CD4-positive, alpha-beta T cell (primary cell): ENCODE data around the gene SAMD9. TPM values are rescaled to one million over a fixed set of nuclear protein-coding genes. Genes with fewer than 3 reads are reported as not detected.
A peak's percentile ranks its signal among the peaks of the same experiment; 100 is the strongest.

ENCODE experiments used
- ATAC-seq: fragments of 200-7000 bp; cut with Tn5 transposase; one replicate; pipeline ENCODE4 v1.10.0; 2022; ENCODE audit warnings: mild to moderate bottlenecking; ENCODE audit not compliant: poor library complexity
- CTCF ChIA-PET: fragments of 350-600 bp; sonication (Branson Sonifier 250); formaldehyde crosslinking; loops from one replicate; lab custom pipeline; 2021; ENCODE audit warnings: antibody characterized with exemption, inconsistent platforms; lab: Charles Lee
- POLR2A ChIA-PET: fragments of 350-600 bp; sonication (Branson Sonifier 250); formaldehyde crosslinking; loops from one replicate; lab custom pipeline; 2021; ENCODE audit warnings: antibody characterized with exemption, inconsistent platforms; lab: Charles Lee
- DNase-seq, 14 experiments: peaks; one replicate each; pipeline ENCODE4 v3.0.0-alpha.2; 2013 to 2020; ENCODE audit warnings: mixed read lengths in 2 of 14
- H3K27ac ChIP-seq, 2 donors: one replicate each; pipeline versions ENCODE4 v1.5.1 to v1.7.0; 2013; ENCODE audit warnings: low read length in 2 of 2, low read depth in 1 of 2, mild to moderate bottlenecking in 1 of 2
- H3K27me3 ChIP-seq, 2 experiments: 1 replicate in 1 of 2; 2 replicates in 1 of 2; pipeline versions ENCODE4 v1.6.1 to v1.7.0; 2013; ENCODE audit warnings: low read length in 2 of 2, control low read depth in 1 of 2, mild to moderate bottlenecking in 1 of 2, moderate library complexity in 1 of 2; ENCODE audit not compliant: insufficient read depth in 2 of 2, control insufficient read depth in 1 of 2
- H3K36me3 ChIP-seq: one replicate; pipeline ENCODE4 v1.6.1; 2013; ENCODE audit warnings: low read length, control low read depth; ENCODE audit not compliant: insufficient read depth
- H3K4me1 ChIP-seq: one replicate; pipeline ENCODE4 v1.6.1; 2013; ENCODE audit warnings: low read length, control low read depth; ENCODE audit not compliant: insufficient read depth
- H3K4me3 ChIP-seq: one replicate; pipeline ENCODE4 v1.5.1; 2013; ENCODE audit warnings: mild to moderate bottlenecking, low read length, moderate library complexity
- H3K9me3 ChIP-seq, 2 experiments: 1 replicate in 1 of 2; 2 replicates in 1 of 2; pipeline versions ENCODE4 v1.6.1 to v1.7.0; 2013; ENCODE audit warnings: low read length in 2 of 2, mild to moderate bottlenecking in 2 of 2, control low read depth in 1 of 2, moderate library complexity in 1 of 2; ENCODE audit not compliant: control insufficient read depth in 1 of 2, insufficient read depth in 1 of 2
- H3K27ac Mint-ChIP-seq: one replicate; pipeline ENCODE4 v1.8.0; 2020; ENCODE audit warnings: mixed read lengths
- H3K27me3 Mint-ChIP-seq: one replicate; pipeline ENCODE4 v1.8.0; 2021; ENCODE audit warnings: mixed read lengths
- H3K36me3 Mint-ChIP-seq: one replicate; pipeline ENCODE4 v1.8.0; 2021; ENCODE audit warnings: low read depth, mixed read lengths
- H3K4me1 Mint-ChIP-seq: one replicate; pipeline ENCODE4 v1.8.0; 2021; ENCODE audit warnings: low read depth, mixed read lengths
- H3K4me3 Mint-ChIP-seq: one replicate; pipeline ENCODE4 v1.8.0; 2020; ENCODE audit warnings: mild to moderate bottlenecking, mixed read lengths
- H3K9me3 Mint-ChIP-seq: one replicate; pipeline ENCODE4 v1.8.0; 2020; ENCODE audit warnings: mixed read lengths
- CTCF ChIP-seq: fragments of 200-600 bp; IDR thresholded peaks from one replicate; pipeline ENCODE4 v1.8.0; 2022; ENCODE audit warnings: antibody characterized with exemption, mild to moderate bottlenecking
- intact Hi-C, 2 experiments: fragments of 100-400 bp; cut with DNase I in 1 of 2; cut with micrococcal nuclease in 1 of 2; formaldehyde crosslinking; loops; one replicate each; pipeline versions ENCODE4 v1.15.1 to v1.9.0; 2023 to 2025; cut with DNase I, micrococcal nuclease
- total RNA-seq, 174 experiments: library from RNA in 2 of 174; stranded (reverse) in 2 of 174; gene quantifications; one replicate each; pipeline ENCODE4 v1.2.3 and lab custom pipeline; 2021 to 2026

The SAMD9 gene
- total RNA-seq, 2 experiments from 2014 or later, result 19.1 to 21.5 TPM

GRCh38 chr7:93148144-93148543 is 30.4 kb upstream of the SAMD9 start, which contains the start of gene SAMD9L:
Gene SAMD9L, minus strand, starts transcription at chr7:93148385. Its CDS starts 12,414 bp downstream, at chr7:93135971.
- DNase-seq (peak in 4 of 14 experiments; percentile 10 to 60 (median 42)), ATAC-seq (peak; percentile 54)
- Histone ChIP-seq H3K27me3 (no peaks in the 10 kb centered on the region), H3K36me3 (peaks cover 29% of the 10 kb centered on the region), H3K4me1 (peaks cover 15% of the 10 kb centered on the region), H3K9me3 (no peaks in the 10 kb centered on the region), H3K27ac (peak within 1 kb of the TSS; percentile 23 to 56), H3K4me3 (peak within 1 kb of the TSS; percentile 68)
- H3K9me3 Mint-ChIP-seq, result no peaks in the 10 kb centered on the region
- H3K27ac Mint-ChIP-seq, result peak within 1 kb of the TSS; percentile 90
- H3K4me1 Mint-ChIP-seq, result peaks cover 43% of the 10 kb centered on the region
- POLR2A ChIA-PET, result interaction anchor here (2.4 kb wide), 1 partner anchor 30 kb away, joined by 25 read pairs; the partner anchor contains the start of gene SAMD9
- H3K27me3 Mint-ChIP-seq, result no peaks in the 10 kb centered on the region
- intact Hi-C loops, result loop anchor here in 1 of 2 experiments (2.0 kb wide), 1 partner anchor 29 kb away; no protein-coding TSS in a partner anchor
- peaks cover 14% of the 10 kb centered on the region for H3K36me3 Mint-ChIP-seq
- H3K4me3 Mint-ChIP-seq, result peak within 1 kb of the TSS; percentile 86
- TF ChIP-seq CTCF, result no peak
- CTCF ChIA-PET, result no interaction called here

GRCh38 chr7:93147363-93147762 is 29.6 kb upstream of the SAMD9 start:
- H3K9me3 Mint-ChIP-seq, result no peaks in the 10 kb centered on the region
- peaks cover 43% of the 10 kb centered on the region for H3K4me1 Mint-ChIP-seq
- Histone ChIP-seq H3K4me3 (peak overlapping the region; percentile 68), H3K9me3 (no peaks in the 10 kb centered on the region), H3K27me3 (no peaks in the 10 kb centered on the region), H3K4me1 (peaks cover 15% of the 10 kb centered on the region), H3K27ac (peak overlapping the region in 1 of 2 donors; percentile 56), H3K36me3 (peaks cover 37% of the 10 kb centered on the region)
- peaks cover 14% of the 10 kb centered on the region for H3K36me3 Mint-ChIP-seq
- no peaks in the 10 kb centered on the region for H3K27me3 Mint-ChIP-seq
- peak; percentile 93 for ATAC-seq
- no peak for TF ChIP-seq CTCF
- peak overlapping the region; percentile 86 for H3K4me3 Mint-ChIP-seq
- POLR2A ChIA-PET, result interaction anchor here (0.6 to 2.4 kb wide), 3 partner anchors 11 to 29 kb away, joined by 3 to 25 read pairs (median 3); partner anchors contain the start of gene SAMD9
- peak overlapping the region; percentile 90 for H3K27ac Mint-ChIP-seq
- intact Hi-C loops, result loop anchor here in 1 of 2 experiments (2.0 kb wide), 1 partner anchor 25 kb away; no protein-coding TSS in a partner anchor
- CTCF ChIA-PET, result no interaction called here
- peak; percentile 0 to 73 (median 26) for DNase-seq

- ChIA-PET CTCF (no interaction called here), POLR2A (interaction anchor here (0.6 to 2.4 kb wide), 4 partner anchors 10 to 960 kb away, joined by 3 to 25 read pairs (median 3); partner anchors contain the start of gene SAMD9)
- ATAC-seq (no peak), DNase-seq (peak in 2 of 14 experiments; percentile 13 to 17)
- H3K4me3 ChIP-seq, result peak overlapping the region; percentile 68
- peaks cover 44% of the 10 kb centered on the region for H3K36me3 ChIP-seq
- Mint-ChIP-seq H3K4me3 (peak overlapping the region; percentile 86), H3K4me1 (peaks cover 43% of the 10 kb centered on the region), H3K27me3 (no peaks in the 10 kb centered on the region), H3K9me3 (no peaks in the 10 kb centered on the region), H3K36me3 (peaks cover 14% of the 10 kb centered on the region), H3K27ac (peak overlapping the region; percentile 90)
- no peaks in the 10 kb centered on the region for H3K27me3 ChIP-seq
- no peak overlapping the region for H3K27ac ChIP-seq
- no peak for TF ChIP-seq CTCF
- peaks cover 15% of the 10 kb centered on the region for H3K4me1 ChIP-seq
- H3K9me3 ChIP-seq, result no peaks in the 10 kb centered on the region
- intact Hi-C loops, result loop anchor here in 1 of 2 experiments (2.0 kb wide), 1 partner anchor 24 kb away; no protein-coding TSS in a partner anchor
Measured at GRCh38 chr7:93146472-93147141, 28.8 kb upstream of the SAMD9 start.
